Measurements from ENCODE around the gene ADARB2.

Gene ADARB2

GRCh38 chr10:1690086-1690485, 47.2 kb downstream of the ADARB2 start:
- H3K27ac ChIP-seq, result no peak overlapping the region
- no peak overlapping the region for H3K9ac ChIP-seq
- H3K9me3 ChIP-seq, result no peaks in the 10 kb centered on the region
- peaks cover 62% of the 10 kb centered on the region; the same call in 1 of the 2 replicates for H4K20me1 ChIP-seq
- H3K36me3 ChIP-seq, result no peaks in the 10 kb centered on the region
- no peak overlapping the region for H3K4me2 ChIP-seq
- no peak for TF ChIP-seq Cebpa-rat (IDR thresholded peaks at IDR 0.05)
- no peak overlapping the region for H3K4me3 ChIP-seq
- peaks cover 8% of the 10 kb centered on the region; the same call in 1 of the 2 replicates for H3K4me1 ChIP-seq
- no peaks in the 10 kb centered on the region for H3K27me3 ChIP-seq

DNA sequence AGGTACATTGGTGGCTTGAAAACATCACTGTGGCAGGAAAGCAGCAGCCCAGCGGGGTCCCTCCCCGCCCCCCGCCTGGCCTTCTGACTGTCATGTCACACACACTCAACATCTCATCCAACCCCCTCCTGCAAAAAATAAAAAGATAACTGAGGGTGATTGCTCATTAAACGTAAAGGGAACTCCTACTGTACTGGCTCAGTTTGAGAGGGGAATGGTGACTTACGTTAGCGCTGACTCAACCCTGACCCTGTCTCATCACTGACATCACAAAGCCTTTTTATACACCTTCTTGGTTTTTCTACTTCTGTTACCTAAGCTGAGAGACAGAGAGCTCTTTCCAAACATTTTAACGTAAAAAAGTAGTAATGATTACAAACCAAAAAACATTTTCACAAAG, 48.8 kb downstream of the ADARB2 start:
- no peak for TF ChIP-seq Cebpa-rat (IDR thresholded peaks at IDR 0.05)
- H3K9ac ChIP-seq, result no peak overlapping the region
- H3K27me3 ChIP-seq, result no peaks in the 10 kb centered on the region
- H4K20me1 ChIP-seq, result peaks cover 51% of the 10 kb centered on the region; the same call in 1 of the 2 replicates
- peak overlapping the region; percentile 26; the same call in 1 of the 2 replicates for H3K4me2 ChIP-seq
- H3K9me3 ChIP-seq, result no peaks in the 10 kb centered on the region
- no peaks in the 10 kb centered on the region for H3K36me3 ChIP-seq
- H3K27ac ChIP-seq, result no peak overlapping the region
- H3K4me3 ChIP-seq, result no peak overlapping the region
- H3K4me1 ChIP-seq, result peaks cover 8% of the 10 kb centered on the region; the same call in 1 of the 2 replicates

DNA sequence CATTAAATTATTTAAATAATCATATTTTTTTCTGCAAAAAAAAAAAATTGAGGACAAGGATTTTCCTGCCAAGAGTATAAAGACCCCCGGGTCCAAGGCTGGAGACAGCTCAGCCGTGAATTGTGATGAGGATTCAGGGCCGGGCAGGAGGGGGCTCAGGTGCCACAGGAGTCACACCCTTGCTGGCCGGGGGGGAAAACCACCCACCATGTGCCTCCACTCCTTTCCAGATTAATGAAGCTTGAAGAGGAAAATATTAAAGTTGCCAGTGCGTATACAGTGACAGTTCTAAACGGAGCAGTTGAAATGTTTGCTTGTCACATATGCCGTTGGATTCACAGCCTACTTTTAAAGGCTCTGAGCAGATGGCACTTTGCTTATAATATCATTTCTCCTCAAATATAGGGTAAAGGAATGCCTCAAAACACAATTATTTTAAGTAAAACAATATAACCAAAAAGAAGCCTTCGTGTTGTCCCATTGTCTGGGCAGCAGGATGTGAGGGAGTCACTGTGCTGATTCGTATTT, 49.6 kb downstream of the ADARB2 start:
- Histone ChIP-seq H3K4me1 (peaks cover 8% of the 10 kb centered on the region; the same call in 1 of the 2 replicates), H3K27ac (no peak overlapping the region), H3K36me3 (no peaks in the 10 kb centered on the region), H3K4me2 (peak overlapping the region; percentile 26; the same call in 1 of the 2 replicates), H3K27me3 (no peaks in the 10 kb centered on the region), H3K9ac (no peak overlapping the region), H3K4me3 (no peak overlapping the region), H4K20me1 (peaks cover 49% of the 10 kb centered on the region; the same call in 1 of the 2 replicates), H3K9me3 (no peaks in the 10 kb centered on the region)
- TF ChIP-seq Cebpa-rat (IDR thresholded peaks at IDR 0.05), result no peak

DNA sequence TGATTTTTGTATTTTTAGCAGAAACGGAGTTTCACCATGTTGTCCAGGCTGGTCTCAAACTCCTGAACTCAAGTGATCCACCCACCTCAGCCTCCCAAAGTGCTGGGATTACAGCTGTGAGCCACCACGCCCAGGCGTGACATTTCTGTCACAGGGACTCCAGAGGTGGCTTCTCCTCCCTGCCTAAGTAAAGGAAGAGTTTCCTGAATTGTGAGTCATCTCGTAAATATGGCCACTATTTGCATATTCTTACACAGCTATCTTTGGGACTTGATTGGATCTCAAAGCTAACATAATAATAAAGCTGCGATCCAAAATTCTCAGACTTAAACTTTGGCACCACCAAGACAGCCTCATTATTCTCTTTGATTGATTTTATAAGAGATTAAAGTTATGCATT, 50.1 kb downstream of the ADARB2 start:
- Histone ChIP-seq H3K27ac (no peak overlapping the region), H4K20me1 (peaks cover 46% of the 10 kb centered on the region; the same call in 1 of the 2 replicates), H3K4me3 (no peak overlapping the region), H3K4me2 (no peak overlapping the region), H3K27me3 (no peaks in the 10 kb centered on the region), H3K36me3 (no peaks in the 10 kb centered on the region), H3K9me3 (no peaks in the 10 kb centered on the region), H3K4me1 (peaks cover 8% of the 10 kb centered on the region; the same call in 1 of the 2 replicates), H3K9ac (no peak overlapping the region)
- no peak for TF ChIP-seq Cebpa-rat (IDR thresholded peaks at IDR 0.05)

DNA sequence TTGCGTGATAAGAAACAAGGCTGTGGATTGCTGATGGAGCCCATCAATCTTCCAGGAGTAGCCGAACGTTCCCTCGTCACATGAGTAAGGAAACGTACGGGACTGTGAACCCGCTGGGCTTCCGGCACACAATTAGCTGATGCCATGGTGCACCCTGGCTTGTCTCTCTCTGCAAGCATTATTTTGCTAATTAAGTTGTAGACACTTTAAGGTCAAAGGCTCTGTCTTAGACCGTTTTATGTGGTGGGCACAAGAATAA, 50.9 kb downstream of the ADARB2 start:
- Histone ChIP-seq H3K36me3 (no peaks in the 10 kb centered on the region), H3K27ac (no peak overlapping the region), H4K20me1 (peaks cover 39% of the 10 kb centered on the region; the same call in 1 of the 2 replicates), H3K9me3 (no peaks in the 10 kb centered on the region), H3K4me2 (no peak overlapping the region), H3K4me3 (no peak overlapping the region), H3K27me3 (no peaks in the 10 kb centered on the region), H3K9ac (no peak overlapping the region), H3K4me1 (peaks cover 8% of the 10 kb centered on the region; the same call in 1 of the 2 replicates)
- no peak for TF ChIP-seq Cebpa-rat (IDR thresholded peaks at IDR 0.05)

DNA sequence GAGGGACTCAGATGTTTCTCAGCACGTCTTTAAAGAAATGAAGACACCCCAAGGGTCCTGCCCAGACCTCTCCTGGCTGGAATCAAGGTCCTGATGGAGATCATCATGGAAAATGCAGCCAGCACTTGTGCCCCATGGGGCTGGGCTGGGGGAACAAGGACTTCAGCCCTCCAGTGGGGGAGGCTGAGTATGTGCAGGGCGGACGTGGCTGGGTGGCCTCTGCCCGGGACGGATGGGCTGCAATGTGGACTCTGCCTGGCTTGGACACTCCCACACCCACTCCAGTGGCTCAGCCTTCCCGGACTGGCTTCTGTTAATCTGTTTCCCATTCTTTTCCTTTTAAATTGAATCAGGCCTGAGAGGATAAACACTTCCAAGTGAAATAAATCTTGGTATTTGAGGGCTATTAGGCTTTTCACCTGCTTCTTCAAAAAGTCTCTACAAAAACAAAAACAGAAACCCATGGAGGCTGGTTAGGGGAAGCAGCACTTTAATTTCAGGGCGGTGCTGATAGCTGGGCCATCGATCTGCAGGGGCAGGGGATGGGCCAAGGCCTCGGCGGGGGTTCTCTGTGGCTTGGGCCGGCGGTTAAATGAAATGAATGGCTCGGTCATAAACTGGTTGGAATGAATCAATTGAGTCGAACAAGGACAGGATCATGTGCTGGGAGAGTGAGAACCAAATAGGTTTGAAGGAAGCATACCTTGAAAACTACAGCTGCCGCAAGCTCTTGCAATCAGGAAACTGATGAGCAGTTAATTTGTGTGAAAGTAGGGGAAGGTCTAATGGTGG, 51.4 kb downstream of the ADARB2 start:
- Histone ChIP-seq H3K27ac (no peak overlapping the region), H4K20me1 (peaks cover 36% of the 10 kb centered on the region; the same call in 1 of the 2 replicates), H3K4me3 (no peak overlapping the region), H3K27me3 (no peaks in the 10 kb centered on the region), H3K4me2 (no peak overlapping the region), H3K9me3 (no peaks in the 10 kb centered on the region), H3K9ac (no peak overlapping the region), H3K36me3 (no peaks in the 10 kb centered on the region), H3K4me1 (peaks cover 10% of the 10 kb centered on the region)
- no peak for TF ChIP-seq Cebpa-rat (IDR thresholded peaks at IDR 0.05)

DNA sequence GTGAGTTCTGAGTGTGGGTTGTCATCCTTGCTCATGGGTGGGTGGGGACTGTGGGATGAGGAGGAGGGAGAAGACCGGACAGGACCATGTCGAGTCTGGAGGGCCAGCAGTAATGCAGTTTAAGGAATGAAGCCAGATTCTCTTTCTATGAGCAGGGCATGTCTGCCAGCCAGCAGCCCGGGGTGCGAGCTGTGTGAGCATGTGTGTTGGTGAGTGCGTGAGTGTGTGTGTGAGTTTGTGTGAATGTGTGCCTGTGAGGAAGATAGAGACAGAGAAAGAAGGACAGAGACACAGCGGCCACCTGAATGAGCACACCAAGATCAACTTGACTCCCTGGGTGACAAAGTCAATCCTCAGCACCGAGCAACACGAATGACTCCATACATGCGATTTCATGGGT, 52.3 kb downstream of the ADARB2 start:
- no peaks in the 10 kb centered on the region for H3K36me3 ChIP-seq
- no peak overlapping the region for H3K4me2 ChIP-seq
- TF ChIP-seq Cebpa-rat (IDR thresholded peaks at IDR 0.05), result no peak
- no peaks in the 10 kb centered on the region for H3K9me3 ChIP-seq
- no peak overlapping the region for H3K4me3 ChIP-seq
- no peaks in the 10 kb centered on the region for H3K27me3 ChIP-seq
- H3K4me1 ChIP-seq, result peaks cover 19% of the 10 kb centered on the region
- no peak overlapping the region for H3K27ac ChIP-seq
- H3K9ac ChIP-seq, result no peak overlapping the region
- peaks cover 36% of the 10 kb centered on the region; the same call in 1 of the 2 replicates for H4K20me1 ChIP-seq

DNA sequence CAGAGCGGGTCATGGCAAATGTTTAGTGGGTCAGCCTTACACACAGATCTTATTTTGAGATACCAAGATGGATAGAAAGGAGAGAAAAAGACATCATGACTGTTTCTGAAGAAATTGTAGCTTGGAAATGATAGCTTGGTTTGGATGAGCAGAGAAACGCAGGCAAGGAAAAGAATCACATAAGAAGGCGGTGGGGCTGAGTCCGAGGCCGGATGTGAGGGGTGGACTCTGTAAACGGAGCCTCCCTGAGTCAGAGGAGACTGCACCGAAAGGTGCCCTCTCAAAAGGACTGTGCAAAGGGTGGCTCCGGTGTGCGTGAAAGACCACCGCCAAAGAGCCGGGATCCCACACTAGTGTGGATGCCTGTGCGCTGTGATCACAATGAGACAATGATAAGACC, 53.7 kb downstream of the ADARB2 start:
- H4K20me1 ChIP-seq, result peaks cover 49% of the 10 kb centered on the region; the same call in 1 of the 2 replicates
- no peaks in the 10 kb centered on the region for H3K27me3 ChIP-seq
- H3K4me1 ChIP-seq, result peaks cover 26% of the 10 kb centered on the region
- no peaks in the 10 kb centered on the region for H3K9me3 ChIP-seq
- no peak overlapping the region for H3K4me3 ChIP-seq
- no peak for TF ChIP-seq Cebpa-rat (IDR thresholded peaks at IDR 0.05)
- no peak overlapping the region for H3K9ac ChIP-seq
- H3K4me2 ChIP-seq, result no peak overlapping the region
- H3K36me3 ChIP-seq, result no peaks in the 10 kb centered on the region
- H3K27ac ChIP-seq, result no peak overlapping the region

DNA sequence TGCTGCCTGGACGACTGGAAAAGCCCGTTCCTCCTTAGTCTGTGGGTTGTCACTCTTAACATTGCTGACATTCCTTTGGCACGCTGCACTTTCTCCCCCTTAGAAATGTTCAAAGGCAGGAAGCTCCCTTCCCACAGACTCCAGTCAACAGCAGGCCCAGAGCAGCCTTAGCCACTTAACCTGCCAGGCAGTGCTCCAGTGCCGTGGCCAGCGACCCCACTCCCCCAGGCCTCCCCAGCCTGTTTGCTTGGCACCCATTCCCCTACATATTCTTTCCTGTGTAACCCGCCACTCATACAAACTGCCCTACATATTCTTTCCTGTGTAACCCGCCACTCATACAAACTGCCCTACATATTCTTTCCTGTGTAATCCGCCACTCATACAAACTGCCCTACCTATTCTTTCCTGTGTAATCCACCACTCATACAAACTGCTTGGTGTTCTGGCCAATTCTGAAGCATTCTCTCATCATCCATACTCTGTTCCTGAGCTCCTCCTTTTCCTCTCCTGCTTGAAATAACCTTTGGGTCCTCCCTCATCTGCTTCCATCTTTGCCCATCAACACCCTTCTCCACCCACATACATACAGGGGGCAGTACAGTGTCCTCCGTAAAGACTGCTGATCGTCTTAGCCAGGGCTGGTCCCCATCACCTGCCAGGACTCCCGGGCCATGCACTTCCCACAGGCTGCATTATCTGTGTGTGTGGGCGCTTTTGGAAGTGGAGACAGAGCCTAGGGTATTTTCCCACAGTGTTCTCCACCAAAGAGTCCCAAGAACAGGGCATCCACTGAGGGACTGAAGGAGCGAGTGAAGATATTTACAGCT, 57.3 kb downstream of the ADARB2 start:
- H3K9me3 ChIP-seq, result no peaks in the 10 kb centered on the region

More for the DNA sequence above, 57.3 kb downstream of the ADARB2 start:
- Histone ChIP-seq H3K27me3 (no peaks in the 10 kb centered on the region), H3K27ac (no peak overlapping the region), H3K4me3 (no peak overlapping the region), H3K4me2 (peak overlapping the region; percentile 74), H3K4me1 (peaks cover 17% of the 10 kb centered on the region), H3K9ac (no peak overlapping the region), H3K36me3 (no peaks in the 10 kb centered on the region), H4K20me1 (peaks cover 49% of the 10 kb centered on the region; the same call in 1 of the 2 replicates)
- no peak for TF ChIP-seq Cebpa-rat (IDR thresholded peaks at IDR 0.05)

Measured in BLaER1 (cell line).